DND-41 (cell line): ENCODE measurements around the gene FST.

Source experiments
- ATAC-seq: fragments of 200-7000 bp; cut with Tn5 transposase; 3 replicates; pipeline ENCODE4 v1.9.1; 2021; ENCODE audit warnings: low read depth; ENCODE audit not compliant: insufficient read depth
- DNase-seq: peaks from one replicate; pipeline ENCODE4 v3.0.0-alpha.2; 2020
- H2AFZ ChIP-seq: 2 replicates; pipeline ENCODE4 v1.6.0; 2012; ENCODE audit warnings: low read depth, low read length
- H3K27ac ChIP-seq: 2 replicates; pipeline ENCODE4 v1.5.1; 2012; ENCODE audit warnings: low read length, inconsistent platforms
- H3K27me3 ChIP-seq: fragments of 200-600 bp; sonication (generic); 2 replicates; pipeline ENCODE4 v1.6.0; 2012; ENCODE audit warnings: low read length, mild to moderate bottlenecking, inconsistent platforms; ENCODE audit not compliant: insufficient read depth, poor library complexity
- H3K36me3 ChIP-seq: 2 replicates; pipeline ENCODE4 v1.5.1; 2012; ENCODE audit warnings: low read length, inconsistent platforms; ENCODE audit not compliant: insufficient read depth
- H3K4me1 ChIP-seq: 2 replicates; pipeline ENCODE4 v1.5.1; 2012; ENCODE audit warnings: mild to moderate bottlenecking, low read length; ENCODE audit not compliant: insufficient read depth
- H3K4me2 ChIP-seq: 2 replicates; pipeline ENCODE4 v1.6.0; 2012; ENCODE audit warnings: mild to moderate bottlenecking, moderate library complexity, low read length, inconsistent platforms; ENCODE audit not compliant: insufficient read depth
- H3K4me3 ChIP-seq, 2 experiments: fragments of 200-600 bp in 1 of 2; shearing (Covaris generic) in 1 of 2; 2 replicates each; pipeline ENCODE4 v1.5.1; 2012 to 2016; ENCODE audit warnings: inconsistent platforms in 2 of 2, low read length in 2 of 2, mild to moderate bottlenecking in 2 of 2, low read depth in 1 of 2, moderate library complexity in 1 of 2
- H3K79me2 ChIP-seq: 2 replicates; pipeline ENCODE4 v1.6.0; 2012; ENCODE audit warnings: low read length, inconsistent platforms; ENCODE audit not compliant: insufficient read depth
- H3K9ac ChIP-seq: 2 replicates; pipeline ENCODE4 v1.6.0; 2012; ENCODE audit warnings: low read depth, mild to moderate bottlenecking, inconsistent platforms, low read length, moderate library complexity
- H3K9me3 ChIP-seq: 2 replicates; pipeline ENCODE4 v1.5.1; 2012; ENCODE audit warnings: low read length, moderate library complexity, mild to moderate bottlenecking, inconsistent platforms; ENCODE audit not compliant: insufficient read depth, severe bottlenecking
- H4K20me1 ChIP-seq: 2 replicates; pipeline ENCODE4 v1.6.0; 2012; ENCODE audit warnings: low read length; ENCODE audit not compliant: insufficient read depth
- EZH2 ChIP-seq: IDR thresholded peaks from 3 replicates; pipeline ENCODE4 v1.6.1; 2012; ENCODE audit warnings: borderline replicate concordance, low read depth, mild to moderate bottlenecking, moderate library complexity, low read length, inconsistent platforms; ENCODE audit not compliant: severe bottlenecking
- TF ChIP-seq, protein P1 (sequence below): IDR thresholded peaks from 2 replicates; pipeline ENCODE4 v1.5.1; 2012; ENCODE audit warnings: borderline replicate concordance, low read length, moderate library complexity, mild to moderate bottlenecking; ENCODE audit not compliant: poor library complexity, severe bottlenecking; ENCODE audit errors: extremely low read depth

The FST gene

DNA sequence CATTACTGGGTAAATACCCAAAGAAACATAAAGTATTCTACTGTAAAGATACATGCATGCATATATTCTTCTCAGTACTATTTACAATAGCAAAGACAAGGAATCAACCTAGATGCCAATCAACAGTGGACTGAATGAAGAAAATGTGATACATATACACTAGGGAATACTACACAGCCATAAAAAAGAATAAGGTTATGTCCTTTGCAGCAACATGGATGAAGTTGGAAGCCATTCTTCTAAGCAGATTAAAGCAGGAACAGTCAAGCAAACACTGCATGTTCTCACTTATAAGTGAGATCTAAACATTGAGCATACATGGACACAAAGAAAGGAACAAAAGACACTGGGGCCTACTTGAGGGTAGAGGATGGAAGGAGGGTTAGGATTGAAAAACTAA is 40.4 kb downstream of the FST start:
- Histone ChIP-seq H3K27ac (no peak overlapping the region), H3K4me3 (no peak overlapping the region), H3K9ac (no peak overlapping the region), H4K20me1 (no peaks in the 10 kb centered on the region), H3K36me3 (no peaks in the 10 kb centered on the region), H3K4me1 (no peaks in the 10 kb centered on the region), H3K4me2 (no peak overlapping the region), H3K79me2 (no peaks in the 10 kb centered on the region), H2AFZ (no peak overlapping the region), H3K9me3 (no peaks in the 10 kb centered on the region), H3K27me3 (peaks cover under 1% of the 10 kb centered on the region)
- ATAC-seq (no peak), DNase-seq (no peak)
- no peak for TF ChIP-seq EZH2
- TF ChIP-seq, protein P1, sequence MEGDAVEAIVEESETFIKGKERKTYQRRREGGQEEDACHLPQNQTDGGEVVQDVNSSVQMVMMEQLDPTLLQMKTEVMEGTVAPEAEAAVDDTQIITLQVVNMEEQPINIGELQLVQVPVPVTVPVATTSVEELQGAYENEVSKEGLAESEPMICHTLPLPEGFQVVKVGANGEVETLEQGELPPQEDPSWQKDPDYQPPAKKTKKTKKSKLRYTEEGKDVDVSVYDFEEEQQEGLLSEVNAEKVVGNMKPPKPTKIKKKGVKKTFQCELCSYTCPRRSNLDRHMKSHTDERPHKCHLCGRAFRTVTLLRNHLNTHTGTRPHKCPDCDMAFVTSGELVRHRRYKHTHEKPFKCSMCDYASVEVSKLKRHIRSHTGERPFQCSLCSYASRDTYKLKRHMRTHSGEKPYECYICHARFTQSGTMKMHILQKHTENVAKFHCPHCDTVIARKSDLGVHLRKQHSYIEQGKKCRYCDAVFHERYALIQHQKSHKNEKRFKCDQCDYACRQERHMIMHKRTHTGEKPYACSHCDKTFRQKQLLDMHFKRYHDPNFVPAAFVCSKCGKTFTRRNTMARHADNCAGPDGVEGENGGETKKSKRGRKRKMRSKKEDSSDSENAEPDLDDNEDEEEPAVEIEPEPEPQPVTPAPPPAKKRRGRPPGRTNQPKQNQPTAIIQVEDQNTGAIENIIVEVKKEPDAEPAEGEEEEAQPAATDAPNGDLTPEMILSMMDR = no peak
